Activated T-helper 1 cell treated with anti-CD3 and anti-CD28 coated beads, Interleukin-2, amount 50 U/mL, for 16 hours (primary cell): ENCODE results near the gene DUSP16.
"Not testable (repeated sequence)": the region's sequence is repeated elsewhere in the genome, so short reads cannot be mapped to it uniquely, and the experiment has no call there.

Source experiments
- DNase-seq, 2 donors: peaks; one replicate each; pipeline ENCODE4 v3.0.0-alpha.2; 2020; ENCODE audit warnings: low read depth in 1 of 2, low spot score in 1 of 2

The DUSP16 gene

GRCh38 chr12:12548713-12549112, 13.9 kb downstream of the DUSP16 start:
- DNase-seq = no peak

- DNase-seq = no peak
Observed at GRCh38 chr12:12546314-12546772, 16.3 kb downstream of the DUSP16 start.

- DNase-seq = no peak
Observed at GRCh38 chr12:12543959-12544358, 18.7 kb downstream of the DUSP16 start.

GRCh38 chr12:12542964-12543363, 19.7 kb downstream of the DUSP16 start:
- no peak for DNase-seq

- DNase-seq = no peak
Observed at GRCh38 chr12:12542286-12542685, 20.4 kb downstream of the DUSP16 start.

- no peak for DNase-seq
Observed at GRCh38 chr12:12541782-12542181, 20.9 kb downstream of the DUSP16 start.

GRCh38 chr12:12540261-12541013, 22.2 kb downstream of the DUSP16 start:
- no peak for DNase-seq

GRCh38 chr12:12539028-12539810, 23.4 kb downstream of the DUSP16 start:
- no peak for DNase-seq

- DNase-seq = no peak
Observed at GRCh38 chr12:12538535-12538934, 24.1 kb downstream of the DUSP16 start.

GRCh38 chr12:12537421-12537820, 25.2 kb downstream of the DUSP16 start:
- DNase-seq = no peak

GRCh38 chr12:12534975-12535374, 27.7 kb downstream of the DUSP16 start:
- DNase-seq = no peak

GRCh38 chr12:12534166-12534866, 28.3 kb downstream of the DUSP16 start:
- no peak for DNase-seq

GRCh38 chr12:12533238-12533829, 29.3 kb downstream of the DUSP16 start:
- no peak for DNase-seq

GRCh38 chr12:12531194-12531593, 31.5 kb downstream of the DUSP16 start:
- DNase-seq = no peak

- no peak for DNase-seq
Observed at GRCh38 chr12:12529783-12530421, 32.8 kb downstream of the DUSP16 start.

- DNase-seq = no peak
Observed at GRCh38 chr12:12528361-12529270, 34.0 kb downstream of the DUSP16 start.

- no peak for DNase-seq
Observed at GRCh38 chr12:12527820-12528296, 34.8 kb downstream of the DUSP16 start.

GRCh38 chr12:12524128-12524527, 38.5 kb downstream of the DUSP16 start:
- no peak for DNase-seq

GRCh38 chr12:12523229-12523628, 39.4 kb downstream of the DUSP16 start:
- DNase-seq = no peak

GRCh38 chr12:12522657-12523056, 40.0 kb downstream of the DUSP16 start:
- not testable (repeated sequence) for DNase-seq
